HepG2 (cell line): ENCODE data around the gene PVR. TPM values are rescaled to one million over a fixed set of nuclear protein-coding genes. Genes with fewer than 3 reads are reported as not detected.

ENCODE experiments used
- ARID4A ChIP-seq: sonication (generic); formaldehyde crosslinking; IDR thresholded peaks from 2 replicates; pipeline ENCODE4 v1.5.0; 2020; ENCODE audit warnings: mild to moderate bottlenecking, missing genetic modification reagents, borderline replicate concordance
- BCL6 ChIP-seq: IDR thresholded peaks from 2 replicates; pipeline ENCODE4 v1.6.1; 2016; ENCODE audit warnings: missing genetic modification reagents, missing compliant biosample characterization
- DMAP1 ChIP-seq: IDR thresholded peaks from 2 replicates; pipeline ENCODE4 v1.6.1; 2016
- EEA1 ChIP-seq: sonication (generic); formaldehyde crosslinking; IDR thresholded peaks from 2 replicates; pipeline ENCODE4 v1.5.1; 2020; ENCODE audit warnings: mild to moderate bottlenecking, missing genetic modification reagents, borderline replicate concordance
- FOXA3 ChIP-seq: IDR thresholded peaks from 2 replicates; pipeline ENCODE4 v1.6.1; 2016; ENCODE audit warnings: missing genetic modification reagents, missing compliant biosample characterization
- NR2F6 ChIP-seq, 2 experiments: IDR thresholded peaks; 2 replicates each; pipeline ENCODE4 v1.6.1; 2016; ENCODE audit warnings: antibody characterized with exemption in 1 of 2, mild to moderate bottlenecking in 1 of 2
- RBFOX2 ChIP-seq: fragments of 200-400 bp; formaldehyde crosslinking; IDR thresholded peaks from 2 replicates; pipeline ENCODE4 v1.6.1; 2017; ENCODE audit warnings: low read depth, mild to moderate bottlenecking, low read length
- SKIL ChIP-seq: sonication (generic); formaldehyde crosslinking; IDR thresholded peaks from 2 replicates; pipeline ENCODE4 v1.8.0; 2022; ENCODE audit warnings: missing genetic modification reagents, mild to moderate bottlenecking, moderate library complexity, borderline replicate concordance
- SNAPC2 ChIP-seq: sonication (generic); formaldehyde crosslinking; IDR thresholded peaks from 2 replicates; pipeline ENCODE4 v1.8.1; 2022; ENCODE audit warnings: mild to moderate bottlenecking, missing genetic modification reagents
- SNRNP70 ChIP-seq: fragments of 200-400 bp; formaldehyde crosslinking; IDR thresholded peaks from 2 replicates; pipeline ENCODE4 v1.6.1; 2017; ENCODE audit warnings: mild to moderate bottlenecking, low read depth, low read length, moderate library complexity
- TARDBP ChIP-seq: sonication (generic); formaldehyde crosslinking; IDR thresholded peaks from 2 replicates; pipeline ENCODE4 v1.8.0; 2022; ENCODE audit warnings: mild to moderate bottlenecking, missing genetic modification reagents
- TOPORS ChIP-seq: sonication (generic); formaldehyde crosslinking; IDR thresholded peaks from 2 replicates; pipeline ENCODE4 v1.8.0; 2023; ENCODE audit warnings: mild to moderate bottlenecking, missing genetic modification reagents
- ZBTB3 ChIP-seq: sonication (generic); formaldehyde crosslinking; IDR thresholded peaks from 2 replicates; pipeline ENCODE4 v1.4.0; 2020; ENCODE audit warnings: low read depth, mild to moderate bottlenecking, moderate library complexity, missing genetic modification reagents, borderline replicate concordance
- ZNF18 ChIP-seq: sonication (generic); formaldehyde crosslinking; IDR thresholded peaks from 2 replicates; pipeline ENCODE4 v1.8.0; 2022; ENCODE audit warnings: mild to moderate bottlenecking, missing genetic modification reagents; ENCODE audit not compliant: insufficient replicate concordance
- ZNF512 ChIP-seq: sonication (generic); formaldehyde crosslinking; IDR thresholded peaks from 2 replicates; pipeline ENCODE4 v1.4.0; 2020; ENCODE audit warnings: mild to moderate bottlenecking, missing genetic modification reagents
- polyA plus RNA-seq, 8 experiments: library from polyadenylated mRNA; depleted of rRNA in 3 of 8; stranded (reverse) in 7 of 8; unstranded in 1 of 8; fragments of >200 nt; fragmentation: Illumina TruSeq in 4 of 8; extraction: Trizol in 4 of 8; gene quantifications; 2 replicates each; pipeline versions ENCODE4 v1.2.1 to v1.2.3, GENCODE V29; 2011 to 2016; ENCODE audit warnings: low read depth in 4 of 8, missing spikeins in 1 of 8, mixed read lengths in 1 of 8; ENCODE audit not compliant: insufficient read depth in 1 of 8
- total RNA-seq, 5 experiments: library from RNA; depleted of rRNA; stranded (reverse); fragments of >200 nt; fragmentation: Illumina TruSeq; extraction: Trizol; gene quantifications; 2 replicates each; pipeline ENCODE4 v1.2.3, GENCODE V29; 2016; ENCODE audit warnings: low read depth in 1 of 5
- TF ChIP-seq, protein P1 (sequence below): sonication (generic); formaldehyde crosslinking; IDR thresholded peaks from 2 replicates; pipeline ENCODE4 v1.5.0; 2020; ENCODE audit warnings: missing genetic modification reagents
- TF ChIP-seq, protein P2 (sequence below): sonication (generic); formaldehyde crosslinking; IDR thresholded peaks from 2 replicates; pipeline ENCODE4 v1.4.0; 2020; ENCODE audit warnings: missing genetic modification reagents

The PVR gene
- total and polyA plus RNA-seq, 2 of the 13 experiments (the other 11 are each of a cell fraction or from before 2014, with no cell fraction given), result 43.4 to 46.6 TPM

DNA sequence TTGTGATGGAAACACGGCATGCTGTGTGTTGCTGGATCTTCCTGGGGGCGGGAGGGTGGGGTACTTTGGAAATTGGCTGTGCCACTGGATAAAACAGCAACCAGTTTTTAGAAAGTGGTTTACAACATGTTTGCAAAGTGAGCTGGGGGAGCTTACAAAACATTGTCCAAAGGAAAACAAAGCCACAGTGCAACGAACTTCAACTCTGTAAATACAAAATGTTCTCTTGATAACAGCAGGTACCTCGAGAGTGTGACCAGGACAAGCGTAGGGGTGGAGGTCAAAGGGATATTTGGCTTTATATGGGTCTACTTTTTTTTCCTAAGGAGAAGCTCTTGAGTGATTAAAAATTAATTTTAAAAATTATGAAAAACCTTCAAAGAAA is 27.9 kb upstream of the PVR start (continued):
- TF ChIP-seq, protein P1, sequence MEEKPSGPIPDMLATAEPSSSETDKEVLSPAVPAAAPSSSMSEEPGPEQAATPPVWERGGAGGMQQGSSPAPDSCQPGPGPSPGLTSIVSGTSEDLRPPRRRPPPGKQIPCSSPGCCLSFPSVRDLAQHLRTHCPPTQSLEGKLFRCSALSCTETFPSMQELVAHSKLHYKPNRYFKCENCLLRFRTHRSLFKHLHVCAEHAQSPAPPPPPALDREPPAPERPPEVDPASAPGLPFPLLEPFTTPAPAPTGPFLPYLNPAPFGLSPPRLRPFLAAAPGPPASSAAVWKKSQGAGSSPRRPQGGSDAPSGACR (CRISPR knock-in tag), result no peak
- TF ChIP-seq, protein P2, sequence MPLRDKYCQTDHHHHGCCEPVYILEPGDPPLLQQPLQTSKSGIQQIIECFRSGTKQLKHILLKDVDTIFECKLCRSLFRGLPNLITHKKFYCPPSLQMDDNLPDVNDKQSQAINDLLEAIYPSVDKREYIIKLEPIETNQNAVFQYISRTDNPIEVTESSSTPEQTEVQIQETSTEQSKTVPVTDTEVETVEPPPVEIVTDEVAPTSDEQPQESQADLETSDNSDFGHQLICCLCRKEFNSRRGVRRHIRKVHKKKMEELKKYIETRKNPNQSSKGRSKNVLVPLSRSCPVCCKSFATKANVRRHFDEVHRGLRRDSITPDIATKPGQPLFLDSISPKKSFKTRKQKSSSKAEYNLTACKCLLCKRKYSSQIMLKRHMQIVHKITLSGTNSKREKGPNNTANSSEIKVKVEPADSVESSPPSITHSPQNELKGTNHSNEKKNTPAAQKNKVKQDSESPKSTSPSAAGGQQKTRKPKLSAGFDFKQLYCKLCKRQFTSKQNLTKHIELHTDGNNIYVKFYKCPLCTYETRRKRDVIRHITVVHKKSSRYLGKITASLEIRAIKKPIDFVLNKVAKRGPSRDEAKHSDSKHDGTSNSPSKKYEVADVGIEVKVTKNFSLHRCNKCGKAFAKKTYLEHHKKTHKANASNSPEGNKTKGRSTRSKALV (CRISPR knock-in tag), result no peak
- TF ChIP-seq EEA1 (no peak), SNRNP70 (no peak), RBFOX2 (0 out of 2 replicates have a peak, but pooled peaks have one; percentile 44), TOPORS (CRISPR knock-in tag) (no peak), DMAP1 (CRISPR knock-in tag) (no peak), NR2F6 (IDR thresholded peaks at IDR 0.05) (peak; percentile 46; the same call in 1 of the 2 replicates), NR2F6 (CRISPR knock-in tag; IDR thresholded peaks at IDR 0.05) (peak; percentile 81), SKIL (CRISPR knock-in tag) (0 out of 2 replicates have a peak, but pooled peaks have one; percentile 1), BCL6 (CRISPR knock-in tag) (peak; percentile 90), ARID4A (CRISPR knock-in tag) (no peak), FOXA3 (peak; percentile 72), ZNF18 (CRISPR knock-in tag) (no peak), SNAPC2 (CRISPR knock-in tag) (no peak), ZNF512 (no peak), TARDBP (CRISPR knock-in tag) (peak; percentile 22; the same call in 1 of the 2 replicates), ZBTB3 (CRISPR knock-in tag) (no peak)
